HCT116 (cell line): Measurements from ENCODE around the gene SNW1. TPM values are rescaled to one million over a fixed set of nuclear protein-coding genes. Genes with fewer than 3 reads are reported as not detected.

Experiments
- ATAC-seq: fragments of 200-7000 bp; cut with Tn5 transposase; 2 replicates; pipeline ENCODE4 v1.9.1; 2020; ENCODE audit warnings: mild to moderate bottlenecking, moderate library complexity
- BruUV-seq: library from RNA; stranded (reverse); fragments of 400-500 nt; replicated peaks from 2 replicates; lab custom pipeline; 2021; lab: Mats Ljungman, UMichigan
- CTCF ChIA-PET: fragments of 300-600 bp; sonication (Branson Sonifier 250); formaldehyde crosslinking; loops from one replicate; lab custom pipeline; 2021; ENCODE audit warnings: antibody characterized with exemption; lab: Charles Lee
- POLR2A ChIA-PET: fragments of 300-600, 350-600 bp; sonication (Branson Sonifier 250); formaldehyde crosslinking; loops from one replicate; lab custom pipeline; 2021; ENCODE audit warnings: antibody characterized with exemption; lab: Charles Lee
- RAD21 ChIA-PET, 2 experiments: fragments of 300-600 bp; sonication (Branson Sonifier 250); formaldehyde crosslinking; loops; one replicate each; lab custom pipeline; 2023; ENCODE audit warnings: low total read pairs in 2 of 2; ENCODE audit not compliant: uncharacterized antibody in 2 of 2, unreplicated experiment in 2 of 2, low non-redundant PET in 1 of 2; lab: Charles Lee
- DNase-seq: peaks from one replicate; pipeline ENCODE4 v3.0.0-alpha.2; 2010; ENCODE audit warnings: low read depth, low spot score
- H2AFZ ChIP-seq: fragments of 200-600 bp; shearing (Covaris generic), sonication (generic); 2 replicates; pipeline ENCODE4 v1.6.1; 2017; ENCODE audit warnings: low read depth, mixed run types, mixed read lengths, antibody characterized with exemption, low read length; ENCODE audit not compliant: poor library complexity, severe bottlenecking
- H3K27ac ChIP-seq: 2 replicates; pipeline ENCODE4 v1.5.1; 2012; ENCODE audit warnings: low read depth, low read length
- H3K27me3 ChIP-seq: fragments of 200-600 bp; sonication (generic); 2 replicates; pipeline ENCODE4 v1.6.1; 2016; ENCODE audit warnings: mixed run types, low read length, mixed read lengths; ENCODE audit not compliant: insufficient read depth
- H3K36me3 ChIP-seq, 2 experiments: fragments of 200-500 bp in 1 of 2; fragments of 200-600 bp in 1 of 2; sonication (Bioruptor generic) in 1 of 2; sonication (generic) in 1 of 2; 2 replicates each; pipeline versions ENCODE4 v1.5.1 to v1.6.1; 2014 to 2016; ENCODE audit warnings: low read length in 2 of 2, inconsistent platforms in 1 of 2, mixed read lengths in 1 of 2, mixed run types in 1 of 2; ENCODE audit not compliant: insufficient read depth in 2 of 2, control insufficient read depth in 1 of 2
- H3K4me1 ChIP-seq, 2 experiments: fragments of 200-600 bp in 1 of 2; sonication (generic) in 1 of 2; 2 replicates each; pipeline versions ENCODE4 v1.5.1 to v1.6.1; 2012 to 2017; ENCODE audit warnings: low read length in 2 of 2, inconsistent platforms in 1 of 2, mild to moderate bottlenecking in 1 of 2, mixed read lengths in 1 of 2, mixed run types in 1 of 2, moderate library complexity in 1 of 2; ENCODE audit not compliant: insufficient read depth in 2 of 2, control insufficient read depth in 1 of 2
- H3K4me2 ChIP-seq: fragments of 200-600 bp; sonication (generic); 2 replicates; pipeline ENCODE4 v1.6.1; 2017; ENCODE audit warnings: mixed run types, low read length, mixed read lengths
- H3K4me3 ChIP-seq, 2 experiments: fragments of 200-600 bp in 1 of 2; sonication (generic) in 1 of 2; replicated peaks in 1 of 2; 2 replicates each; pipeline ENCODE4 v1.5.1; 2011 to 2016; ENCODE audit warnings: low read length in 2 of 2, control low read depth in 1 of 2, low read depth in 1 of 2, mild to moderate bottlenecking in 1 of 2, mixed read lengths in 1 of 2, mixed run types in 1 of 2
- H3K79me2 ChIP-seq: fragments of 200-600 bp; sonication (generic); 2 replicates; pipeline ENCODE4 v1.6.1; 2017; ENCODE audit warnings: mild to moderate bottlenecking, mixed run types, low read length, moderate library complexity, mixed read lengths; ENCODE audit not compliant: insufficient read depth
- H3K9ac ChIP-seq: fragments of 200-600 bp; sonication (generic); 2 replicates; pipeline ENCODE4 v1.6.1; 2016; ENCODE audit warnings: low read length, mixed read lengths
- H3K9me2 ChIP-seq: fragments of 200-600 bp; sonication (generic), shearing (Covaris generic); 2 replicates; pipeline ENCODE4 v1.6.1; 2017; ENCODE audit warnings: mixed run types, mild to moderate bottlenecking, moderate library complexity; ENCODE audit not compliant: insufficient read depth
- H3K9me3 ChIP-seq, 2 experiments: fragments of 200-500 bp in 1 of 2; fragments of 200-600 bp in 1 of 2; sonication (Bioruptor generic) in 1 of 2; sonication (generic) in 1 of 2; 2 replicates each; pipeline ENCODE4 v1.6.1; 2014 to 2017; ENCODE audit warnings: low read length in 2 of 2, mixed read lengths in 2 of 2, inconsistent platforms in 1 of 2, low read depth in 1 of 2, mild to moderate bottlenecking in 1 of 2, mixed run types in 1 of 2, moderate library complexity in 1 of 2; ENCODE audit not compliant: control insufficient read depth in 1 of 2, insufficient read depth in 1 of 2
- H4K20me1 ChIP-seq: fragments of 200-600 bp; sonication (generic), shearing (Covaris generic); 2 replicates; pipeline ENCODE4 v1.6.1; 2017; ENCODE audit warnings: mixed run types, mild to moderate bottlenecking, moderate library complexity; ENCODE audit not compliant: insufficient read depth
- ELF1 ChIP-seq: IDR thresholded peaks from 2 replicates; pipeline ENCODE4 v1.6.1; 2012; ENCODE audit warnings: low read depth, borderline replicate concordance
- JUND ChIP-seq: IDR thresholded peaks from 2 replicates; pipeline ENCODE4 v1.6.1; 2012
- SIN3A ChIP-seq: IDR thresholded peaks from 2 replicates; pipeline ENCODE4 v1.6.1; 2012; ENCODE audit warnings: low read depth
- SP1 ChIP-seq: IDR thresholded peaks from 2 replicates; pipeline ENCODE4 v1.6.1; 2012; ENCODE audit warnings: low read depth
- intact Hi-C: fragments of 100-400 bp; cut with micrococcal nuclease; formaldehyde crosslinking; loops from 2 replicates; pipeline ENCODE4 v1.10.0; 2022
- total RNA-seq: library from RNA; stranded (reverse); gene quantifications from one replicate; pipeline ENCODE4 v1.2.1, GENCODE V29; 2021; ENCODE audit not compliant: unreplicated experiment
- TF ChIP-seq, protein P1 (sequence below), 3 experiments: fragments of 200-600 bp in 1 of 3; sonication (generic) in 1 of 3; IDR thresholded peaks in 2 of 3; conservative IDR thresholded peaks in 1 of 3; 2 replicates each; pipeline ENCODE4 v1.5.1; 2012 to 2017; ENCODE audit warnings: low read depth in 2 of 3, low read length in 2 of 3, antibody characterized with exemption in 1 of 3, borderline replicate concordance in 1 of 3, control low read depth in 1 of 3, mild to moderate bottlenecking in 1 of 3, mixed read lengths in 1 of 3, mixed run types in 1 of 3, moderate library complexity in 1 of 3; ENCODE audit not compliant: insufficient read depth in 1 of 3

The SNW1 gene
- total RNA-seq, 1 experiment from 2014 or later, result 102 TPM

DNA sequence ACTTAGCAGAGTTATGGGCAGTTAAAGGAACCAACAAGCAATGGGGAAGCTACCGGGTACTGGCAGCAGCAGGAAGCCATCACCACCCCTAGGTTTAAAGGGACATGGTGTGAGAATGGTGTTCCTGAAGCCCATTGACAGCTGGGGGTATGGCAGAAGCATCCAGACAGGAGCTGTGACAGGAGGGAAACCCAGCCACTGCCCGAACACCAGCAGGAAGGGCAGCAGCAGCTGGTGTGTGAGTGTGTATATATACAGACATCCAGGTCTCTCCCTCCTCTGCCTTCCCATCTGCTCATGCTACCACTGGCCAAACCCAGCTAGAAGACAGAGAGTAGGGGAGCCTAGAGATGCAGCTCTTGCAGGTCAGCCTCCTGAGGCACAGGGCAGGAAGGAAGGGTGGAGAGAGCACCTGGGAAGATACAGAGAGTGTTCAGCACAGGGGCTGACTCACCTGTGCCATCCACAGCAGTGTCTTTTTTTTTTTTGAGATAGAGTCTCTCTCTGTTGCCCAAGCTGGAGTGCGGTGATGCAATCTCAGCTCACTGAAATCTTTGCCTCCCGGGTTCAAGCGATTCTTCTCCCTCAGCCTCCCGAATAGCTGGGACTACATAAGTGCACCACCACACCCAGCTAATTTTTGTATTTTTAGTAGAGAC is 29.7 kb upstream of the SNW1 start (continued):
- TF ChIP-seq SIN3A (no peak), ELF1 (no peak)
- TF ChIP-seq, protein P1, sequence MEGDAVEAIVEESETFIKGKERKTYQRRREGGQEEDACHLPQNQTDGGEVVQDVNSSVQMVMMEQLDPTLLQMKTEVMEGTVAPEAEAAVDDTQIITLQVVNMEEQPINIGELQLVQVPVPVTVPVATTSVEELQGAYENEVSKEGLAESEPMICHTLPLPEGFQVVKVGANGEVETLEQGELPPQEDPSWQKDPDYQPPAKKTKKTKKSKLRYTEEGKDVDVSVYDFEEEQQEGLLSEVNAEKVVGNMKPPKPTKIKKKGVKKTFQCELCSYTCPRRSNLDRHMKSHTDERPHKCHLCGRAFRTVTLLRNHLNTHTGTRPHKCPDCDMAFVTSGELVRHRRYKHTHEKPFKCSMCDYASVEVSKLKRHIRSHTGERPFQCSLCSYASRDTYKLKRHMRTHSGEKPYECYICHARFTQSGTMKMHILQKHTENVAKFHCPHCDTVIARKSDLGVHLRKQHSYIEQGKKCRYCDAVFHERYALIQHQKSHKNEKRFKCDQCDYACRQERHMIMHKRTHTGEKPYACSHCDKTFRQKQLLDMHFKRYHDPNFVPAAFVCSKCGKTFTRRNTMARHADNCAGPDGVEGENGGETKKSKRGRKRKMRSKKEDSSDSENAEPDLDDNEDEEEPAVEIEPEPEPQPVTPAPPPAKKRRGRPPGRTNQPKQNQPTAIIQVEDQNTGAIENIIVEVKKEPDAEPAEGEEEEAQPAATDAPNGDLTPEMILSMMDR (IDR thresholded peaks at IDR 0.05 in 2 of 3, conservative IDR thresholded peaks at IDR 0.05 in 1 of 3; ENCODE audit: borderline replicate concordance in 1 of 3, insufficient read depth in 1 of 3, low read depth in 2 of 3, low read length in 2 of 3), result no peak

DNA sequence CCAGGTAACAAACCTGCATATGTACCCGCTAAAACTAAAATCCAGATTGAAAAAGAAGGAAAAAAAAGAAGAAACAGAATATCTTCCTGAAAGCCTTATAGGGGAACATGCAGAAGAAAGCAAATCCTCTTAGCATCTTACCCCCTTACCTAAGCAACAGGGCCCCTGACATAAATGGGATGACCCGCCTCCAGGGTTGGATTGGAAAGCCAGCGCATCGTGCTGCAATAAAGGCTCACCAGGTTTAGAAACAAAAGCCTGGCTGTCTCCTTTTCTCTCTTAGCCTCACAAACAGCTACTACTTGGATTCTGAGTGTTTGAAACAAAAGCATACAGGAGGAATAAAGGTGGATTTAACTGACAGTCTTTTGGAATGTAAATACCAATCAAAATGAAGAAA is 25.2 kb upstream of the SNW1 start:
- BruUV-seq, result no TSS peak
- no peak for DNase-seq
- TF ChIP-seq JUND (no peak), ELF1 (no peak), SP1 (no peak)
- TF ChIP-seq, all 23 proteins: peak for 0
- ChIA-PET POLR2A (no interaction called here), CTCF (no interaction called here), RAD21 (no interaction called here)
- Histone ChIP-seq H3K36me3 (no peaks in the 10 kb centered on the region), H3K4me1 (peaks cover 4 to 14% of the 10 kb centered on the region in 2 experiments; a peak in 3 of 4 replicates), H2AFZ (no peak overlapping the region), H3K4me2 (no peak overlapping the region), H4K20me1 (no peaks in the 10 kb centered on the region), H3K27ac (no peak overlapping the region), H3K79me2 (no peaks in the 10 kb centered on the region), H3K9me3 (no peaks in the 10 kb centered on the region), H3K27me3 (no peaks in the 10 kb centered on the region), H3K9ac (no peak overlapping the region), H3K4me3 (no peak overlapping the region), H3K9me2 (no peaks in the 10 kb centered on the region)
- intact Hi-C loops, result no loop called here
- ATAC-seq, result no peak
